GM12891 (cell line): ENCODE measurements around the gene NDUFA3.

ENCODE experiments used
- POLR2A ChIP-seq: IDR thresholded peaks from 2 replicates; pipeline ENCODE4 v1.6.1; 2011; ENCODE audit warnings: low read depth, low read length, control low read depth
- POLR2AphosphoS5 ChIP-seq: IDR thresholded peaks from 2 replicates; pipeline ENCODE4 v1.6.1; 2011; ENCODE audit warnings: low read depth, low read length, control low read depth
- POU2F2 ChIP-seq: IDR thresholded peaks from 2 replicates; pipeline ENCODE4 v1.6.1; 2011; ENCODE audit warnings: low read depth, mild to moderate bottlenecking, control low read depth, low read length, moderate library complexity
- SPI1 ChIP-seq: IDR thresholded peaks from 2 replicates; pipeline ENCODE4 v1.6.1; 2011; ENCODE audit warnings: low read depth, low read length, control low read depth
- TAF1 ChIP-seq: IDR thresholded peaks from 2 replicates; pipeline ENCODE4 v1.6.1; 2011; ENCODE audit warnings: low read depth, low read length, control low read depth

GRCh38 chr19:54100561-54100960, 2.1 kb upstream of the NDUFA3 start, which contains the start of gene OSCAR:
- TF ChIP-seq POLR2AphosphoS5 = no peak
- TF ChIP-seq POLR2A = no peak
- no peak for TF ChIP-seq TAF1
- no peak for TF ChIP-seq SPI1
- no peak for TF ChIP-seq POU2F2
